CD14-positive monocyte (primary cell): Measurements from ENCODE around the gene PCP4L1. TPM values are rescaled to one million over a fixed set of nuclear protein-coding genes. Genes with fewer than 3 reads are reported as not detected.
A peak's percentile ranks its signal among the peaks of the same experiment; 100 is the strongest.

Experiments
- DNase-seq, 3 donors: peaks; one replicate each; pipeline ENCODE4 v3.0.0-alpha.2; 2011 to 2022
- H2AFZ ChIP-seq: 2 replicates; pipeline ENCODE4 v1.6.0; 2012; ENCODE audit warnings: mild to moderate bottlenecking, low read depth, low read length, inconsistent platforms; ENCODE audit not compliant: insufficient read depth, poor library complexity, severe bottlenecking
- H3K27ac ChIP-seq, 2 donors: 1 replicate in 1 of 2; 2 replicates in 1 of 2; pipeline ENCODE4 v1.5.1; 2012 to 2013; ENCODE audit warnings: low read length in 2 of 2, control low read depth in 1 of 2, inconsistent platforms in 1 of 2, low read depth in 1 of 2, mild to moderate bottlenecking in 1 of 2
- H3K27me3 ChIP-seq, 2 donors: one replicate each; pipeline versions ENCODE4 v1.6.0 to v1.6.1; 2011 to 2013; ENCODE audit warnings: low read length in 2 of 2; ENCODE audit not compliant: control insufficient read depth in 2 of 2, insufficient read depth in 2 of 2
- H3K36me3 ChIP-seq, 2 donors: replicated peaks in 1 of 2; 1 replicate in 1 of 2; 2 replicates in 1 of 2; pipeline versions ENCODE4 v1.5.1 to v1.6.1; 2012 to 2013; ENCODE audit warnings: low read length in 2 of 2, control low read depth in 1 of 2, inconsistent platforms in 1 of 2, mild to moderate bottlenecking in 1 of 2; ENCODE audit not compliant: insufficient read depth in 2 of 2, control insufficient read depth in 1 of 2
- H3K4me1 ChIP-seq, 2 donors: 1 replicate in 1 of 2; 2 replicates in 1 of 2; pipeline versions ENCODE4 v1.5.1 to v1.6.1; 2012 to 2013; ENCODE audit warnings: low read length in 2 of 2, control low read depth in 1 of 2, inconsistent platforms in 1 of 2, mild to moderate bottlenecking in 1 of 2, moderate library complexity in 1 of 2; ENCODE audit not compliant: insufficient read depth in 2 of 2, control insufficient read depth in 1 of 2
- H3K4me2 ChIP-seq: replicated peaks from 2 replicates; pipeline ENCODE3; 2012; ENCODE audit warnings: low read length, moderate library complexity, mild to moderate bottlenecking; ENCODE audit not compliant: poor library complexity, severe bottlenecking; ENCODE audit errors: extremely low read depth
- H3K4me3 ChIP-seq, 3 experiments: fragments of 200-600 bp in 1 of 3; sonication (generic) in 1 of 3; replicated peaks in 1 of 3; 1 replicate in 2 of 3; 2 replicates in 1 of 3; pipeline ENCODE4 v1.5.1; 2011 to 2013; ENCODE audit warnings: low read length in 3 of 3, mild to moderate bottlenecking in 3 of 3, control low read depth in 2 of 3, low read depth in 2 of 3, inconsistent platforms in 1 of 3, moderate library complexity in 1 of 3
- H3K79me2 ChIP-seq: 2 replicates; pipeline ENCODE4 v1.6.0; 2012; ENCODE audit warnings: mild to moderate bottlenecking, control low read depth, inconsistent platforms, low read length, moderate library complexity; ENCODE audit not compliant: insufficient read depth
- H3K9ac ChIP-seq: 2 replicates; pipeline ENCODE4 v1.6.0; 2017; ENCODE audit warnings: low read length, mild to moderate bottlenecking; ENCODE audit not compliant: insufficient read depth, poor library complexity, severe bottlenecking
- H3K9me3 ChIP-seq, 2 donors: replicated peaks in 1 of 2; 1 replicate in 1 of 2; 2 replicates in 1 of 2; pipeline versions ENCODE4 v1.5.1 to v1.6.1; 2012 to 2013; ENCODE audit warnings: low read length in 2 of 2, control low read depth in 1 of 2; ENCODE audit not compliant: control insufficient read depth in 1 of 2, insufficient read depth in 1 of 2
- H4K20me1 ChIP-seq: 2 replicates; pipeline ENCODE4 v1.6.0; 2012; ENCODE audit warnings: mild to moderate bottlenecking, low read length, control low read depth, moderate library complexity; ENCODE audit not compliant: insufficient read depth
- H3K27ac Mint-ChIP-seq, 7 donors: one replicate each; pipeline ENCODE4 v1.8.0; 2020; ENCODE audit warnings: mild to moderate bottlenecking in 7 of 7, mixed read lengths in 7 of 7, moderate library complexity in 6 of 7, inconsistent platforms in 2 of 7
- H3K27me3 Mint-ChIP-seq, 3 donors: one replicate each; pipeline ENCODE4 v1.8.0; 2021 to 2022; ENCODE audit warnings: low read depth in 3 of 3, mild to moderate bottlenecking in 3 of 3, mixed read lengths in 3 of 3, moderate library complexity in 3 of 3, inconsistent platforms in 1 of 3
- H3K36me3 Mint-ChIP-seq, 2 donors: one replicate each; pipeline ENCODE4 v1.8.0; 2020; ENCODE audit warnings: mixed read lengths in 2 of 2, inconsistent platforms in 1 of 2, mild to moderate bottlenecking in 1 of 2
- H3K4me1 Mint-ChIP-seq: one replicate; pipeline ENCODE4 v1.8.0; 2020; ENCODE audit warnings: mild to moderate bottlenecking, mixed read lengths
- H3K4me3 Mint-ChIP-seq, 2 donors: one replicate each; pipeline ENCODE4 v1.8.0; 2020; ENCODE audit warnings: mild to moderate bottlenecking in 2 of 2, mixed read lengths in 2 of 2, moderate library complexity in 1 of 2
- H3K9me3 Mint-ChIP-seq, 7 donors: one replicate each; pipeline ENCODE4 v1.8.0; 2020 to 2022; ENCODE audit warnings: mixed read lengths in 7 of 7, mild to moderate bottlenecking in 6 of 7, moderate library complexity in 6 of 7, inconsistent platforms in 2 of 7
- WGBS: methylation state at CpG from one replicate; pipeline ENCODE4 v1.1.5; 2013; ENCODE audit warnings: missing lambda C conversion rate; ENCODE audit not compliant: insufficient coverage; 5-methylcytosine and 5-hydroxymethylcytosine counted together
- intact Hi-C, 2 donors: fragments of 100-400 bp; cut with micrococcal nuclease; formaldehyde crosslinking; loops; one replicate each; pipeline versions ENCODE4 v1.15.0 to v1.15.1; 2023
- polyA plus RNA-seq, 3 donors: library from polyadenylated mRNA; depleted of rRNA in 1 of 3; unstranded in 2 of 3; stranded (reverse) in 1 of 3; fragments of 300-500 nt in 2 of 3; fragments of >200 nt in 1 of 3; fragmentation: Illumina TruSeq in 2 of 3; gene quantifications; 1 replicate in 2 of 3; 2 replicates in 1 of 3; pipeline ENCODE4 v1.2.3, GENCODE V29; 2012 to 2021
- TF ChIP-seq, protein P1 (sequence below): fragments of 200-600 bp; IDR thresholded peaks from one replicate; pipeline ENCODE4 v1.8.0; 2022; ENCODE audit warnings: antibody characterized with exemption, mild to moderate bottlenecking

Gene PCP4L1
- polyA plus RNA-seq, 3 donors = not detected

DNA sequence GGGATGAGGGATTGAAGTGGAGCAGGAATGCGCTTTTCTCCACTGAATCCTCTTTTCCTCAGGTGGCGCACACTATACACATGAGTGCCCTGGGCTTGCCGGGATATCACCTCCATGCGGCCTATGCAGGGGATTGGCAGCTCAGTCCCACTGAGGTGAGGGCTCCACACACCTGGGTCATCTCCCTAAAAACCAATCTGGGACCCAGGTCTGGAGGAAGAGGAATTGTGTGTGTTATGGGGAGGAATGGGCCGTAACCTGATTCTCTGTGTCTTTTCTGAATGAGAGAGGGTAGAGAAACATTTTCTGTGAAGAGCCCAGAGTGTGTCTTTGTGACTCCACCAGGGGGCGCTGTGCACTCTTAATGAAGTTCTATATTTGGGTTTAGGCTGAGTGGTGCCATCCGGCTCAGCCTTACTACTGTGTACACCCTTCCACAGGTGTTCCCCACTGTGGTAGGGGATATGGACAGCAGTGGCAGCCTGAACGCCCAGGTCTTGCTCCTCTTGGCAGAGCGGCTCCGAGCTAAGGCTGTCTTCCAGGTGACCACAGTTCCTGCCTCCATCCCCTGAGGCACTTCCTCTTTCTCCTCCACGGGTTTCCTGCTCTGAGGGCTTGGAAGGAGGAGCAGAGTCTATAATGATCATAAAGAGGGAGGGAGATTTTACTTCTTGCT is 31.2 kb upstream of the PCP4L1 start:
- H2AFZ ChIP-seq = peak overlapping the region; percentile 49
- intact Hi-C loops = loop anchor here in 1 of 2 donors (5.0 kb wide), 2 partner anchors 85 to 155 kb away; partner anchors contain the start of gene SDHC
- H3K4me3 ChIP-seq = peak overlapping the region; percentile 9 to 74 (median 25)

DNA sequence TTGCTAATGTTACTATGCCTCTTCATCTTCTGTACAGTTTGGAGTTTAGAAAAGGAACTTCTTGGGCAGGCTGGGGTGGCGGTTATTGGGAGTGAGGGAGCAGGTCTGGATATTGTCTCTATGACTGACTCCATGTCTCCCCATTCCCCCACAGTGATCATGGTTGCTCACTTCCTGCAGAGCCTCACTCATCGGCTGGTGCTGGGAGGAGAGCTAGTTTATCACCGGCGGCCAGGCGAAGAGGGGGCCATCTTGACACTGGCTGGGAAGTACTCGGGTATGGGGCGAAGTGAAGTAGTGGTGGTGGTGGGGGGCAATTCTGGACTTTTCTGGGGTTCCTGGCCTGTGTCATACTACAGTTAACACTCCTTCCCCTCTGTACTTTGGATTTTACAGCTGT is 30.5 kb upstream of the PCP4L1 start:
- Histone ChIP-seq H3K9me3 (no peaks in the 10 kb centered on the region), H3K4me1 (peaks cover 32 to 45% of the 10 kb centered on the region in 2 donors), H3K4me3 (peak overlapping the region in 1 of 3 experiments; percentile 74), H2AFZ (no peak overlapping the region), H3K36me3 (peaks cover 25 to 43% of the 10 kb centered on the region in 2 donors), H3K9ac (no peak overlapping the region), H3K79me2 (peaks cover 9% of the 10 kb centered on the region), H3K27ac (peak overlapping the region; percentile 4 to 73), H4K20me1 (peaks cover 11% of the 10 kb centered on the region), H3K27me3 (no peaks in the 10 kb centered on the region), H3K4me2 (peak overlapping the region; percentile 78)
- Mint-ChIP-seq H3K27me3 (peaks cover 0 to 5% (median 0%) of the 10 kb centered on the region in 3 donors), H3K36me3 (peaks cover 38 to 43% of the 10 kb centered on the region in 2 donors), H3K9me3 (peaks cover 0 to 2% (median 0%) of the 10 kb centered on the region in 7 donors), H3K4me1 (peaks cover 49% of the 10 kb centered on the region), H3K27ac (peak overlapping the region; percentile 77 to 96 (median 90)), H3K4me3 (peak overlapping the region; percentile 66 to 72)
- WGBS = 38% methylated on average over 2 of the region's 7 CpGs
- intact Hi-C loops = loop anchor here in 1 of 2 donors (5.0 kb wide), 2 partner anchors 84 to 154 kb away; partner anchors contain the start of gene SDHC
- no peak for DNase-seq
- TF ChIP-seq, protein P1, sequence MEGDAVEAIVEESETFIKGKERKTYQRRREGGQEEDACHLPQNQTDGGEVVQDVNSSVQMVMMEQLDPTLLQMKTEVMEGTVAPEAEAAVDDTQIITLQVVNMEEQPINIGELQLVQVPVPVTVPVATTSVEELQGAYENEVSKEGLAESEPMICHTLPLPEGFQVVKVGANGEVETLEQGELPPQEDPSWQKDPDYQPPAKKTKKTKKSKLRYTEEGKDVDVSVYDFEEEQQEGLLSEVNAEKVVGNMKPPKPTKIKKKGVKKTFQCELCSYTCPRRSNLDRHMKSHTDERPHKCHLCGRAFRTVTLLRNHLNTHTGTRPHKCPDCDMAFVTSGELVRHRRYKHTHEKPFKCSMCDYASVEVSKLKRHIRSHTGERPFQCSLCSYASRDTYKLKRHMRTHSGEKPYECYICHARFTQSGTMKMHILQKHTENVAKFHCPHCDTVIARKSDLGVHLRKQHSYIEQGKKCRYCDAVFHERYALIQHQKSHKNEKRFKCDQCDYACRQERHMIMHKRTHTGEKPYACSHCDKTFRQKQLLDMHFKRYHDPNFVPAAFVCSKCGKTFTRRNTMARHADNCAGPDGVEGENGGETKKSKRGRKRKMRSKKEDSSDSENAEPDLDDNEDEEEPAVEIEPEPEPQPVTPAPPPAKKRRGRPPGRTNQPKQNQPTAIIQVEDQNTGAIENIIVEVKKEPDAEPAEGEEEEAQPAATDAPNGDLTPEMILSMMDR = no peak

More for the DNA sequence above, 31.2 kb upstream of the PCP4L1 start:
- Histone ChIP-seq H3K9ac (no peak overlapping the region), H3K27ac (peak overlapping the region; percentile 4 to 73), H3K27me3 (no peaks in the 10 kb centered on the region), H3K4me1 (peaks cover 32 to 45% of the 10 kb centered on the region in 2 donors), H4K20me1 (peaks cover 18% of the 10 kb centered on the region), H3K79me2 (peaks cover 9% of the 10 kb centered on the region), H3K36me3 (peaks cover 25 to 50% of the 10 kb centered on the region in 2 donors), H3K9me3 (no peaks in the 10 kb centered on the region), H3K4me2 (peak overlapping the region; percentile 78)
- peak; percentile 76 to 83 (median 81) for DNase-seq
- peak overlapping the region; percentile 66 to 72 for H3K4me3 Mint-ChIP-seq
- H3K27me3 Mint-ChIP-seq = peaks cover 0 to 5% (median 1%) of the 10 kb centered on the region in 3 donors
- H3K4me1 Mint-ChIP-seq = peaks cover 55% of the 10 kb centered on the region
- 15% methylated on average over 4 of the region's 11 CpGs for WGBS
- H3K27ac Mint-ChIP-seq = peak overlapping the region; percentile 77 to 96 (median 90)
- TF ChIP-seq, protein P1 = peak; percentile 99
- H3K36me3 Mint-ChIP-seq = peaks cover 45 to 48% of the 10 kb centered on the region in 2 donors
- H3K9me3 Mint-ChIP-seq = peaks cover 0 to 2% (median 0%) of the 10 kb centered on the region in 7 donors
